ENCODE measurements around the gene CBY1.
A peak's percentile ranks its signal among the peaks of the same experiment; 100 is the strongest.

Gene CBY1

GRCh38 chr22:38649841-38650522 lies 6.5 kb upstream of the CBY1 start:
- DNase-seq (ENCODE audit: low spot score): no peak

GRCh38 chr22:38652859-38653258 lies 3.6 kb upstream of the CBY1 start:
- no peak for DNase-seq (ENCODE audit: low spot score)

GRCh38 chr22:38653741-38654140 lies 2.7 kb upstream of the CBY1 start:
- DNase-seq (ENCODE audit: low spot score): no peak

- no peak for DNase-seq (ENCODE audit: low spot score)
Measured at GRCh38 chr22:38655519-38656255, 751 bp upstream of the CBY1 start.

- DNase-seq (ENCODE audit: low spot score): peak; percentile 26
Measured at GRCh38 chr22:38657045-38657909, 839 bp downstream of the CBY1 start.

GRCh38 chr22:38674888-38675287 lies 18.4 kb downstream of the CBY1 start:
- DNase-seq (ENCODE audit: low spot score): no peak

GRCh38 chr22:38675833-38676232 lies 19.4 kb downstream of the CBY1 start:
- no peak for DNase-seq (ENCODE audit: low spot score)

- DNase-seq (ENCODE audit: low spot score): peak; percentile 85
Measured at GRCh38 chr22:38681582-38682335, 25.3 kb downstream of the CBY1 start, which contains the start of gene TOMM22. Gene TOMM22, plus strand, starts transcription at chr22:38681957. Its CDS starts 22 bp downstream, at chr22:38681979.

- no peak for DNase-seq (ENCODE audit: low spot score)
Measured at GRCh38 chr22:38684895-38685294, 28.5 kb downstream of the CBY1 start.

GRCh38 chr22:38685761-38686160 lies 29.3 kb downstream of the CBY1 start:
- DNase-seq (ENCODE audit: low spot score): no peak

GRCh38 chr22:38689651-38690050 lies 33.2 kb downstream of the CBY1 start:
- no peak for DNase-seq (ENCODE audit: low spot score)

GRCh38 chr22:38694049-38694448 lies 37.6 kb downstream of the CBY1 start:
- DNase-seq (ENCODE audit: low spot score): no peak

- DNase-seq (ENCODE audit: low spot score): no peak
Measured at GRCh38 chr22:38694940-38695339, 38.5 kb downstream of the CBY1 start.

GRCh38 chr22:38696606-38697424 lies 40.4 kb downstream of the CBY1 start:
- DNase-seq (ENCODE audit: low spot score): peak; percentile 72

- no peak for DNase-seq (ENCODE audit: low spot score)
Measured at GRCh38 chr22:38697425-38698089, 41.1 kb downstream of the CBY1 start.

- no peak for DNase-seq (ENCODE audit: low spot score)
Measured at GRCh38 chr22:38698407-38699094, 42.1 kb downstream of the CBY1 start.

- no peak for DNase-seq (ENCODE audit: low spot score)
Measured at GRCh38 chr22:38699143-38699542, 42.7 kb downstream of the CBY1 start.

- DNase-seq (ENCODE audit: low spot score): no peak
Measured at GRCh38 chr22:38699784-38700183, 43.3 kb downstream of the CBY1 start.

- DNase-seq (ENCODE audit: low spot score): no peak
Measured at GRCh38 chr22:38700270-38700788, 43.9 kb downstream of the CBY1 start.

All from CD4-positive, alpha-beta T cell treated with Interleukin-2 at 100 ng/mL for 4 hours (primary cell).